HG03460 (cell line): ENCODE data around the gene DEPDC1B.
"Not testable (repeated sequence)": the region's sequence is repeated elsewhere in the genome, so short reads cannot be mapped to it uniquely, and the experiment has no call there.

Source experiments
- ATAC-seq: cut with Tn5 transposase; IDR thresholded peaks from one replicate; pipeline ENCODE4 v1.9.1; 2021; ENCODE audit not compliant: unreplicated experiment

DEPDC1B gene

GRCh38 chr5:60587312-60587711 is 112.7 kb downstream of the DEPDC1B start:
- not testable (repeated sequence) for ATAC-seq

DNA sequence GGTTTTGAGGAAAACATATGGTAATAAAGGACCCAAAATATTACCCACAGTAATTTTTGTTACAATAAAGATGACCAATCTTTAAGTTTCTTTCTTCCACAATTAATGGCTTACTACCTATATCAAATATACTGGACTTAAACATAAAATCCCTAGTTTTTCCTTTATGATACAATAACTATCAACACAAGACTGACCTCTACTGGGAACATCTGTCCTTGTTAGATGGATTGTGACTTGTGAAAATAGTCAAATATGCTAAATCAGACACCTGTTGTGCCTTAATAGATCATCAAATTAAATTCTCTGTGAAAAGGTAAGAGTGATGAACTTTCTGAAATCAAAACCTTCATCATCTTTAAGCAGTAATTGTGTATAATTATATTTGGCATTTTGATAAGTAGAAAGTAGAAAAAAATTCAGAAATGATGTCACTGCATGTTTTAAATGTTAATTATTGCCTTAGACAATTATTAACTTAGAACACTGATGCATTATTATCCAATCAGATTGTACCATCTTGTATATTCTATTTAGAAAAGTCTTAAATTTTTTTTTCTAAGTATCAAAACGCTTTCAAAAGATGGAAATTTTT is 113.6 kb downstream of the DEPDC1B start:
- ATAC-seq = no peak

GRCh38 chr5:60585618-60586017 is 114.3 kb downstream of the DEPDC1B start:
- ATAC-seq = no peak

- ATAC-seq = no peak
These were observed 115.7 kb downstream of the DEPDC1B start for GRCh38 chr5:60584304-60584703.

- no peak for ATAC-seq
These were observed 116.3 kb downstream of the DEPDC1B start for GRCh38 chr5:60583616-60584015.

DNA sequence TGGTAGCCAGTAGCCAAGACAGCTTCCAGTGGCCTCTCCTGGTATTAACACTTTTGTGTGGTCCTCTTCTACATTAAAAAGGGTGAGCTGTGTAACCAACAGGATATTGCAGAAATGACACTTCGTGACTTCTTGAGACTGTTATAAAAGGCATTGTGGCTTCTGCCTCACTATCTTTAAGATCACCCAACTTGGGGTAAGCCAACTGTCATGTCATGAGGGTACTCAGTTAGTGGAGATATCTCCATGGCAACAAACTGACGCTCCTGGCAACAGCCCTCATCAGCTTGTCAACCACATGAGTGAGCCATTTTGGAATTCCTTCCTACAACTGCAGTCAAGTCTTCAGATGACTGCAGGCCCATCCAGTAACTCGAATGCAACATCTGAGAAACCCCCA is 121.7 kb downstream of the DEPDC1B start:
- ATAC-seq = no peak

DNA sequence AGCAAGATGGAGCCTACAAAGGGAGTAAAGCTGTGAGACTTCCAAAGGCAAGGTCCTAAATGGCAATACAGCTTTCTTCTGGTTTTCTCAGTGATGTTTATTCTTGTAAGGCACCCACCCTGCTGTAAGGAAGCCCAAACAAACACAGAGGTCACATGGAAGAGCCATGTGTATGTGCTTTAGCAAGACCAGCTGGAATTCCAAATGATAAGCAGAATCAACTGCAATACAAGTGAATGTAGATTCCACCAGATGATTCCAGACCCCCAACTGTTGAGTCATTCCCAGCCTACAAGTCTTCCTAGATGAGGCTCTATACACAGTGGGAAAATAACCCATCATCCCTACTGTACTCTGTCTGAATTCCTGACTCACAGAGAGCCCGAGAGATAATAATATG is 122.8 kb downstream of the DEPDC1B start:
- no peak for ATAC-seq

- ATAC-seq = no peak
These were observed 123.5 kb downstream of the DEPDC1B start for GRCh38 chr5:60576425-60576824.

DNA sequence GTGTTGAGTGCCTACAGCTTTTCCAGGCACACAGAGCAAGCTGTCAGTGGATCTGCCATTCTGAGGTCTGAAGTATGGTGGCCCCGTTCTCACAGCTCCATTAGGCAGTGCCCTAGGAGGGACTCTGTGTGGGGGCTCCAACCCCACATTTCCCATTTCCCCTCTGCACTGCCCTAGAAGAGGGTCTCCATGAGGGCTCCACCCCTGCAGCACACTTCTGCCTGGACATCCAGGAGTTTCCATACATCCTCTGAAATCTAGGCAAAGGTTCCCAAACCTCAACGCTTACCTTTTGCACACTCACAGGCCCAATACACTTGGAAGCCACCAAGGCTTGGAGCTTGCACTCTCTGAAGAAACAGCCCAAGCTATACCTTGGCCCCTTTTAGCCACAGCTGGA is 131.3 kb downstream of the DEPDC1B start:
- no peak for ATAC-seq

GRCh38 chr5:60563696-60564324 is 136.2 kb downstream of the DEPDC1B start:
- ATAC-seq = no peak

DNA sequence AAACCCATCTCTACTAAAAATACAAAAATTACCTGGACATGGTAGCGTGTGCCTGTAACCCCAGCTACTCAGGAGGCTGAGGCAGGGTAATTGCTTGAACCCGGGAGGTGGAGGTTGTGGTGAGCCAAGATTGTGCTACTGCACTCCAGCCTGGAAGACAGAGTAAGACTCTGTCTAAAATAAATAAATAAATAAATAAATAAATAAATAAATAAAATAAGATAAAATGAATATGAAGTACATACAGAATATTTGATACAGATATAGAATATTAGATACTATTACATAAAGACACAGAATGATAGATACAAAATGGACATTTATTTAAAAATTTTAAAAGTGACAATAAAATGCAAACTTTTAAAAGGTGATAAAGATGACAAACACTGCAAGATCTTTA is 146.7 kb downstream of the DEPDC1B start:
- ATAC-seq = not testable (repeated sequence)

DNA sequence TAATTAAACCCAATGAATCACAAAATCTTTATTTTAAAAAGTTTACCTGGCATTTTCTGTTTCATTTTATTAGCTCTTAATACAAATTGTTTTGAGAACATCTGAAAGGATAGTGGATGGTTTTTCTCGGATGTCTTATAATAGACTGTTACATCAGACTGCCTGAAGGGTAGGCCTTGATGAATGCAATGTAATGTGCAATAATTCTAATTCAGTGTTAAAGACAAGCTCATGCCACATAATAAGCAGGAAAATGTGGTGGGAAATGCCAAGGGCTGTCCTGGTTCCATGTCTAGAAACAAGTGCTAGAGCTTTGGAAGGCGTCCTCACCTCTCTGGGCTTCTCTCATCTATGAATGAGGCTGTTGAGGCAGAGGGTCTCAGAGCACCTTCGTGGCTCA is 148.1 kb downstream of the DEPDC1B start:
- no peak for ATAC-seq

DNA sequence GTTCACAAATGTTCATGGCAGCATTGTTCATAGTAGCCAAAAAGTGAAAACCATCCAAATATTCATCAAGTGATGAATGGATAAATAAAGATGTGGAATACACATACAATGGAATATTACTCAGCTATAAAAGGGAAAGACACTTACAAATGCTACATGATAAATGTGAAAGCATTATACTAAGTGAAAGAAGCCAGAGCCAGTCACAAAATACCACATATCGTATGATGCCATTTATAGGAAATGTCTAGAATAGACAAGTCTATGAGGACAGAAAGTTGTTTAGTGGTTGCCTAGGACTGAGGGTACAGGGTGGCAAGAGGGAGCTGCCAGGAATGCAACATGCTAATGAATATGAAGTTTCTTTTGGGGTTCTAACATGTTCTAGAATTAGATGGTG is 148.7 kb downstream of the DEPDC1B start:
- ATAC-seq = no peak

GRCh38 chr5:60550311-60550710 is 149.7 kb downstream of the DEPDC1B start:
- ATAC-seq = no peak

- no peak for ATAC-seq
These were observed 150.1 kb downstream of the DEPDC1B start for GRCh38 chr5:60549841-60550240.
